T-helper 2 cell treated with Interferon-gamma antibody and Interleukin-4, amounts not matched to agents 100 ng/mL and 5 ng/mL, for 36 hours (primary cell): ENCODE data around the gene ARHGAP45. TPM values are rescaled to one million over a fixed set of nuclear protein-coding genes. Genes with fewer than 3 reads are reported as not detected.
"Not testable (repeated sequence)": the region's sequence is repeated elsewhere in the genome, so short reads cannot be mapped to it uniquely, and the experiment has no call there.

Experiments
- intact Hi-C: fragments of 100-400 bp; cut with micrococcal nuclease; formaldehyde crosslinking; loops from one replicate; pipeline ENCODE4 v1.15.1; 2023
- total RNA-seq: library from RNA; stranded (reverse); gene quantifications from 2 replicates; pipeline ENCODE4 v1.2.3, GENCODE V29; 2022

ARHGAP45 gene
- total RNA-seq, result 402 and 407 TPM in 2 replicates

- intact Hi-C loops, result no loop called here
Observed at GRCh38 chr19:1066748-1067340, at the start of gene ARHGAP45. Gene ARHGAP45, plus strand, starts transcription at chr19:1067167. Its CDS starts 239 bp downstream, at chr19:1067406.

DNA sequence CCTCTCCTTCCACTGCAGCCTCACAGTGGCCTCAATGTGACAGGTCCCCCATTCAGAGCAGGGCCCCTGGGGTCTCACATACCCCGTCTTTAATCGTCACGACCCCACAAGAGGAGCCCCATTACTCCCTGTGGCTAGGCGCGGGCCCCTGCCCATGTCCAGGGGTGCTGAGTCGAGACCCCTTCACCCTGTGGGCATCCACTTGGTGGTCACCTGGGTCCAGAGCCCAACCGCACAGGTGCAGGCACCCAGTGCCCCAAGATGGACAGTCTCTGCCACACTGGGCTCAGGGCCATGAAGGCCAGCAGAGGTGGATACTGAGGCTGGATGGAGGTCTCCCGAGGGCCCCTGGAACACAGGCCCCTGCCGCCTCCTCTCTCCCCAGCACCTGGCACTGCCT is 49.1 kb upstream of the ARHGAP45 start:
- intact Hi-C loops, result no loop called here

DNA sequence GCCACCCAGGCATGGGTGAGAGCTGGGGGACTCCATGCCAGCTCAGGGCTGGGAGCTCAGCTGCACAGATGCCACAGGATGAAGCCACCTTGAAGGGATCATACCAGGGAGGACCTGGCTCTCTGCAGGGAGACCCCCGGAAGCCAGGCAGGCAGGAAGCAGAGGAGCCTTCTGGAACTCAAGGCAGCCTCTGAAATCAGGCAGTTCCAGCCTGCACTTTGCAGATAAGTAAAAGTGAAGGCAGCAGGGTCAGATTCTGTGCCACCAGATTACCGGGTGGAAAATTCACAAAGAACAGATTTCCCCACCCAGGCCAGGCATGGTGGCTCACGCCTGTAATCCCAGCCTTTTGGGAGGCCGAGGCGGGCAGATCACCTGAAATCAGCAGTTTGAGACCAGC is 48.6 kb upstream of the ARHGAP45 start:
- intact Hi-C loops, result no loop called here

DNA sequence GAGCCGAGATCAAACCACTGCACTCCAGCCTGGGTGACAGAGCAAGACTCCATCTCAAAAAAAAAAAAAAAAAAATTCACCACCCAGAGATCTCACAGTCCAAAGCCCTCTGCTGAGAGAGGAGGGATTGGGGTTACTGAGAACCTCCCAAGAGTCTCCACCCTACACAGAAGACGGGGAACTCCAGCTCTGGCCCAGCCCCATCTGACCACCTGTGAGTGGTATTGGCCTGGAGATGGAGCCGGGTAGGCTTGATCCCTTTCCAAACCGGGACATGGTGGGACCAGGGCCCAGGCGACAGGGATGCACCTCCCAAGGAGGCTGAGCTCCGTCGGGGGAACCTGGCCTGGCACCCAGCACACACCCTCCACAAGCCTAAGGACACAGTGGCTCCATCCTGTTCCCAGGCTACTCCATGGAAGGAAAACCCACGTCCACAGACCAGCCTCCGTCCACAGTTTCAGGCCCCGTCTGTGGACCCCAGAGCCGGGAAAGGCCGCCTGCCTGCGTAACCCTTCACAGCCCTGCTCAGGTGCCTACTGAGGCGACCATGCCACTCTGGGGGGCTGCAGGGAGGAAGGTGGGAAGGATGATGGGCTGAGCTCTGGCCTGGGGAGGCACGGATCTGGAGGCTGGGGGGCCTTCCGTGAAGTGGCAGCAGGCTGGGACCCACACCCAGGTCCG is 47.9 kb upstream of the ARHGAP45 start:
- intact Hi-C loops, result no loop called here

- intact Hi-C loops, result no loop called here
Observed at GRCh38 chr19:1019616-1019961, 47.4 kb upstream of the ARHGAP45 start.

GRCh38 chr19:1019980-1020867 is 46.7 kb upstream of the ARHGAP45 start:
- intact Hi-C loops, result loop anchor here (2.0 kb wide), 1 partner anchor 21 kb away; the partner anchor contains the start of gene ABCA7

DNA sequence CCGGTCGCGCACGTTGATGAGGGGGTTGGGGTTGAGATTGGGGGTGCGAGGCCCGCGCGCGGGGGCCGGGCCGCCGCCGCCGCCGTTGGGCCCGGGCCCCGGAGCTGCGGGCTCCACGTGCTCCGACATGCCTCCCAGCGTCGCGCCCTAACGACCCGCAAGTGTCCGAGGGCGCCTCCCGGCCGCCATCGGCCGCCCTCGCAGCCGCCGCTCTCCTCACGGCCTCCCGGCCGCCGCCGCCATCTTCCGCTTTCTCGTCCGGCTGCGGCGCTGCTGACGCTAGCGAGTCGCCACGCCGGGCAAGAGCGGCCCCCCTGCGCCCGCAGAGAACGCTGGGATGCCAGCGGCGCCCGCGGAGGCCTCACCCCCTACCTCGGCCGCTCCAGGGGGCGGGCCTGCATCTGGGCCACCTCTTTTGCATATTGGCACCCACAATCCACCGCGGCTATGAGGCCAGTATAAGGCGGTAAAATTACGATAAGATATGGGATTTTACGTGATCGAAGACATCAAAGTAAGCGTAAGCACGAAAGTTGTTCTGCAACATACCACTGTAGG is 46.0 kb upstream of the ARHGAP45 start, which contains the start of gene TMEM259:
TMEM259 (minus strand) TSS at position 256 of the 558 bp plus-strand sequence; CDS start at position 129, 127 bp downstream.
- intact Hi-C loops, result loop anchor here (1.0 to 2.0 kb wide), 3 partner anchors 20 to 224 kb away; partner anchors contain the start of genes ABCA7, PTBP1 and STK11

DNA sequence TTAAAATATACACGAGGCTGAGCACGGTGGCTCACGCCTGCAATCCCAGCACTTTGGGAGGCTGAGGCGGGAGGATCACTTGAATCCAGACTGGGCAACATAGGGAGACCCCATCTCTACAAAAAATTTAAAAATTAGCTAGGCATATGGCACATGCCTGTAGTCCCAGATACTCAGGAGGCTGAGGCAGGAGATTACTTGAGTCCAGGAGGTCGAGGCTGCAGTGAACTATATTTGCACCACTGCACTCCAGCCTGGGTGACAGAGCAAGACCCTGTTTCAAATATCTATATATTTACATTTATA is 43.1 kb upstream of the ARHGAP45 start:
- intact Hi-C loops, result not testable (repeated sequence)

- intact Hi-C loops, result loop anchor here (5.0 kb wide), 1 partner anchor 222 kb away; the partner anchor contains the start of gene MIDN
Observed at GRCh38 chr19:1025080-1025479, 41.9 kb upstream of the ARHGAP45 start.

DNA sequence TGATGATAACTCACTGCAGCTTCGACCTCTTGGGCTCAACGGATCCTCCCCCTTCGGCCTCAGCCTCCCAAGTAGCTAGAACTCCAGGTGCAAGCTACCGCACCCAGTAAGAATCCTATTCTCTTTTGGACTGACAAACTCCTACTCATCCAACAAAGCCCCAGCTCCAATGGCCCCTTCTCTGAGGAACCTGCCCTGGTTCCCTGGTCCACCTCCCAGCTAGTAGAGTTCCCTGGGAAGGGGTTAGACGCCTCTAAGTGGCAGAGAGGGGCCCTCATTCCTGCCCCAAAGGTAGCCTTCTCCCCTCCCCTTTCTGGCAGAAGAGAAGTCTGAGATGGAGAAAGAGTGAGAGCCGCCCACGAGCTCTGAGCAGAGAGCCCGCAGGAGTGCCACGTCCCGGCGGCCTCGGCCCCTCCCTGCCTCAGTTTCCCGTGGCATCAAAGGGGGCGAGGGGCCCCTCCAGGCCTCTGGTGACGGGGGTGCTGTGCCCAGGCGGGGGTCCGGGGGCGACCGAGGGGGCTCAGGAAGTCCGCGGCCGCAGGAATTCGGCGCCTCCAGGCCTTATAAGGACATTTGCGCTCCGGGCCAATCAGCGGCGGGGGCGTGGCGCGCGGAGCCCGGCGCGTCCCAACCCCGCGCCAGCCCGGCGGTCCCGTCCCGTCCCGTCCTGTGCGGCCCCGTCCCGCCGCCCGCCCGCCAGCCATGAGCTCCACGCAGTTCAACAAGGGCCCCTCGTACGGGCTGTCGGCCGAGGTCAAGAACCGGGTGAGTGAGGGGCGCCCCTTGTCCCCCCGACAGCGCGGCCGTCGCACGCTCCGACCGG is 40.8 kb upstream of the ARHGAP45 start, which contains the start of gene CNN2:
CNN2 (plus strand) TSS at position 649 of the 823 bp plus-strand sequence; CDS start at position 703, 54 bp downstream.
- intact Hi-C loops, result loop anchor here (2.0 to 5.0 kb wide), 2 partner anchors 43 to 221 kb away; partner anchors contain the start of gene MIDN

DNA sequence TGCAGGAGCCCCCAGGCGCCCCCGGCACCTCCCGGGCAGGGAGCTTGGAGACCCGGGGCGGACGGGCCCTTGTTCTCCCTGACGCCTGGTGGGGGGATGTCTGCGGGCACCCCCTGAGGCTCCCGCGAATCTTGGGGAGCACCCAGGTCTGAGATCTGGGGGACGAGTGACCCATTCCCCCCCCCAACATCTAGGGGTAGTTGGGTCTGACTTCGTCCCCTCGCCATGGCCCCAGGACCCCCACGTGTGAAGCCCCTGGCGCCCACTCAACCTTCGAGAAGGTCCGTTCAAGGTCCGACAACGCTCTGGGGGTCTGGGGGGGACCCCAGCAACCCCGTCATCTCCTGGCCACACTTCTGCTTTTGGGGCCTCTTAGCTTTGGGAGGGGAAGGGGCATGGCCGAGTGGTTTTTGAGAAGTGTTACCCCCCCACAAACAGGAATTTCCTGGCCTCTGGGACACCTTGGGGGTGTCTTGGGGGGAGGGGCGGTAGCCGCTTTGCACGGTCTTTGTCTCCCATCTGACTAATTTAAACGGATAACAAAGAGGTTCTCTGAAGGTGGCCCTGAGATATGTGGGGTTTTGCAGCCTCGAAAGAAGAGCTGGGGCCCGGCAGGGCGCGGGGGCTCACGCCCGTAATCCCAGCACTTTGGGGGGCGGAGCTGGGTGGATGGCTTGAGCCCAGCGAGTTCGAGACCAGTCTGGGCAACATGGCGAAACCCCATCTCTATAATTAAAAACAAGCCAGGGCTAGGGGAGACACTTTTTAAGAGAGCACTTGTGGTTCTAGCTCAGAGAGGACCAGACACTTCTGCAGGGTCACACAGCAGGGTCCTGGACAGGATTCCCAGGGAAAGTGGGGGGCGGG is 40.0 kb upstream of the ARHGAP45 start:
- intact Hi-C loops, result loop anchor here (2.0 to 5.0 kb wide), 2 partner anchors 42 to 220 kb away; partner anchors contain the start of gene MIDN

DNA sequence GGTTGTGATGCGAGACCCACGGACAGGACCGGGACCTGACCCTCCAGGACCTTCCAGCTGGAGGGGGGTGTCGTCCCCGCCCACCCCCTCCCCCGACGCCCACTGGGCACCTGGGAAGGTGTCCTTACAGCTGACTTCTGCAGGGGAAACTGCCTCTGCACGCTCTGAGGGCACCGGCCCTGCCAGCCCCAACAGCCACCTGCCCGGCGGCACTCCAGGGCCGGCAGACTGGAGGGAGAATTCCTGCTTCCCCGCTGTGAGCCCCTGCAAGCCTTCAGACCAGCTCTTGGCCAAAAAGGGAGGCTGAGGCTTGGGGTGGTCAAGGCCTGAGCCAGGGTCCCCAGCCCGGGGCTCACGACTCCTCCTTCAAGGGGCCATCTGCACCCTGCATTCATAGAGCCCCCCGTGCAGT is 39.3 kb upstream of the ARHGAP45 start:
- intact Hi-C loops, result loop anchor here (2.0 to 5.0 kb wide), 2 partner anchors 41 to 220 kb away; partner anchors contain the start of gene MIDN

DNA sequence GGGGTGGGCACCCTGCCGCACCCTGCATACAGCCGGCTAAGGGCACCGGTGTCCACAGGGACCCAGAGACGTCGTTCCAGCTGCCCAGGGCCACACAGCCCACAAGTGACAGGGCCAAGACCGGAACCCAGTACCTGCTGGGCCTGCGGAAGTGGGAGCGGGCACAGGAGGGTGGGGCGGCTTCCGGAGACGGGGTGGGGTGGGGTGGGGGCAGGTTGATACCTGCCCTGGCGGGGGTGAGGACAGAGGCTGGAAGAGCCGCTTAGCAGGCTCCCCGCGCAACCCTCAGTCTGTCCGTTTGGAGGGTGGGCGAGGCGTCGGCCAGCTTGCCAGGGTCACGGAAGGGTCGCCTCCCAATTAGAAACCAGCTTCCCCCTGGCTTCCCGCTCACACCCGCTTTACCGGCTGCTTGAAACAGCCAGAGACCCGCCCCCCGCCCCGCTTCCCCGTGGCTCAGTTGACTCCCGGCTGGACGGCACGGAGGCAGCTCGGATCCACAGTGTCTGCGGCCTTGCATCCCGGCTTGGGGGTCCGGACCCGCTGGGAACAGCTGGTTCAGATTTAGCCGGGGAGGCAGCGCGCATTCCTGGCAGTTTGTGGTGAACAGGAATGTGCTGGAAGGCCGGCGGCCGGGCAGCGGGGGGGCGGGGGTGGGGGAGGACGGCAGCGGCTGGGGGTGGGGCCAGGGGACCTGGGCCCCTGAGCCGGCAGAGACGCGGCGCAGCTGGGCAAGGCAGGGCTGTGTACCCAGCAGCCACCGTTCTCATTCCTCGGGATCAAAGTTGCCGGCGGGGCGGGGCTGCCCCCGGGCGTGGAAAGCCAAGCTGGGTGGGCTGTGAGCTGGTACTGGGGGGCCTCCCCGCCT is 38.7 kb upstream of the ARHGAP45 start:
- intact Hi-C loops, result loop anchor here (5.0 kb wide), 1 partner anchor 219 kb away; the partner anchor contains the start of gene MIDN

GRCh38 chr19:1032264-1032867 is 34.6 kb upstream of the ARHGAP45 start:
- intact Hi-C loops, result no loop called here

DNA sequence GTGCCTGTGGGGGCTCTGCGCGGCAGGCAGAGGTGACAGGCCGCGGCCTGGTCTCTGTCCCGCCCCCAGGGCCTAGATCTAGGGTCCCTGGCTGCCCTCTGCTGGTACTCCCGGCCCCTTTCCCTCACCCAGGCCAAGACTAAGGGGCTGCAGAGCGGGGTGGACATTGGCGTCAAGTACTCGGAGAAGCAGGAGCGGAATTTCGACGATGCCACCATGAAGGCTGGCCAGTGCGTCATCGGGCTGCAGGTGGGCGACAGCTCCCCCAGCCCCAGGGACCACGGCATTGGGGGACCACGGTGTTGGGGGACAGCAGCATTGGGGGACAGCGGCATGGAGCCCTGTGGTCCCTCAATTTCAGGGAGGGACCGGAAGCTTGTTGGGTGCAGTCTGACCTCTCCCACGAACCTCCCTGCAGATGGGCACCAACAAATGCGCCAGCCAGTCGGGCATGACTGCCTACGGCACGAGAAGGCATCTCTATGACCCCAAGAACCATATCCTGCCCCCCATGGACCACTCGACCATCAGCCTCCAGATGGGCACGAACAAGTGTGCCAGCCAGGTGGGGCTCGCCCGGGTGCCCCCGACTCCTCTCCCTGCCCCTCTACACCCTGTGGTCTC is 30.9 kb upstream of the ARHGAP45 start:
- intact Hi-C loops, result loop anchor here (5.0 kb wide), 1 partner anchor 216 kb away; no protein-coding TSS in a partner anchor

DNA sequence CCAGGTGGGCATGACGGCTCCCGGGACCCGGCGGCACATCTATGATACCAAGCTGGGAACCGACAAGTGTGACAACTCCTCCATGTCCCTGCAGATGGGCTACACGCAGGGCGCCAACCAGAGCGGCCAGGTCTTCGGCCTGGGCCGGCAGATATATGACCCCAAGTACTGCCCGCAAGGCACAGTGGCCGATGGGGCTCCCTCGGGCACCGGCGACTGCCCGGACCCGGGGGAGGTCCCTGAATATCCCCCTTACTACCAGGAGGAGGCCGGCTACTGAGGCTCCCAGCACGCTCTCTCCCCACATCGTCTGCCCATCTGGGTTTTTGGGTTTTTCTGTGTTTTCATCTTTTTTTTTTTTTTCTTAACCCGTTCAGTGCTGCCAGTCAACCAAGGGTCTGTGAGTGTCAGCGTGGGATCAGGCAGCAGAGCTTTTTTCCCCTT is 29.3 kb upstream of the ARHGAP45 start:
- intact Hi-C loops, result loop anchor here (5.0 kb wide), 1 partner anchor 215 kb away; no protein-coding TSS in a partner anchor
